ENCODE data around the gene SLC16A9. TPM values are rescaled to one million over a fixed set of nuclear protein-coding genes. Genes with fewer than 3 reads are reported as not detected.

Gene SLC16A9
- total and polyA plus RNA-seq, 2 experiments from 2014 or later: not detected

- Histone ChIP-seq H4K20me1 (ENCODE audit: insufficient read depth) (no peaks in the 10 kb centered on the region), H3K4me1 (ENCODE audit: insufficient read depth) (no peaks in the 10 kb centered on the region), H3K36me3 (ENCODE audit: low read depth) (no peaks in the 10 kb centered on the region), H3K4me3 (no peak overlapping the region), H3K79me2 (ENCODE audit: insufficient read depth) (no peaks in the 10 kb centered on the region), H3K9ac (no peak overlapping the region), H3K9me2 (ENCODE audit: insufficient read depth) (no peaks in the 10 kb centered on the region), H3F3A (ENCODE audit: insufficient read depth) (no peaks in the 10 kb centered on the region), H3K27me3 (replicated peaks; ENCODE audit: insufficient read depth) (no peaks in the 10 kb centered on the region; the same call in 1 of the 2 replicates), H3K27ac (no peak overlapping the region), H2AFZ (no peak overlapping the region), H3K9me3 (ENCODE audit: low read depth) (no peaks in the 10 kb centered on the region), H3K4me2 (ENCODE audit: unreplicated experiment) (no peak overlapping the region)
- in situ Hi-C loops (cut with MboI): loop anchor here (25.0 kb wide), 2 partner anchors 403 to 803 kb away; no protein-coding TSS in a partner anchor
- DNase-seq: no peak
- TF ChIP-seq EZH2phosphoT487 (IDR thresholded peaks at IDR 0.05; ENCODE audit: insufficient read depth, low read depth): no peak
- TF ChIP-seq EZH2 (IDR thresholded peaks at IDR 0.05; ENCODE audit: insufficient read depth, poor library complexity, severe bottlenecking): no peak
- whole genome bisulfite sequencing, 2 experiments (ENCODE audit: low coverage in 1 of 2, low lambda C conversion rate in 2 of 2, missing lambda C conversion rate in 2 of 2): 58 to 70% methylated on average over 2 of the region's 2 CpGs
Measured at GRCh38 chr10:59634102-59634501, 75.5 kb downstream of the SLC16A9 start.

GRCh38 chr10:59633063-59633462 is 76.6 kb downstream of the SLC16A9 start:
- H3K27me3 ChIP-seq (replicated peaks; ENCODE audit: insufficient read depth): no peaks in the 10 kb centered on the region; the same call in 1 of the 2 replicates
- no peak overlapping the region for H3K4me2 ChIP-seq (ENCODE audit: unreplicated experiment)
- TF ChIP-seq EZH2phosphoT487 (IDR thresholded peaks at IDR 0.05; ENCODE audit: insufficient read depth, low read depth) (no peak), EZH2 (IDR thresholded peaks at IDR 0.05; ENCODE audit: insufficient read depth, poor library complexity, severe bottlenecking) (no peak)
- H3K4me1 ChIP-seq (ENCODE audit: insufficient read depth): no peaks in the 10 kb centered on the region
- H3F3A ChIP-seq (ENCODE audit: insufficient read depth): no peaks in the 10 kb centered on the region
- WGBS, 2 experiments (ENCODE audit: low coverage in 1 of 2, low lambda C conversion rate in 2 of 2, missing lambda C conversion rate in 2 of 2): 23 to 41% methylated on average over 2 of the region's 2 CpGs
- no peak overlapping the region for H2AFZ ChIP-seq
- no peak overlapping the region for H3K27ac ChIP-seq
- no peaks in the 10 kb centered on the region for H4K20me1 ChIP-seq (ENCODE audit: insufficient read depth)
- no peak overlapping the region for H3K4me3 ChIP-seq
- DNase-seq: no peak
- H3K9ac ChIP-seq: no peak overlapping the region
- H3K79me2 ChIP-seq (ENCODE audit: insufficient read depth): no peaks in the 10 kb centered on the region
- H3K9me3 ChIP-seq (ENCODE audit: low read depth): no peaks in the 10 kb centered on the region
- no peaks in the 10 kb centered on the region for H3K9me2 ChIP-seq (ENCODE audit: insufficient read depth)
- in situ Hi-C loops (cut with MboI): loop anchor here (25.0 kb wide), 2 partner anchors 404 to 804 kb away; no protein-coding TSS in a partner anchor
- no peaks in the 10 kb centered on the region for H3K36me3 ChIP-seq (ENCODE audit: low read depth)

GRCh38 chr10:59631882-59632807 is 77.5 kb downstream of the SLC16A9 start:
- peak; percentile 7 for DNase-seq
- no peak overlapping the region for H3K4me3 ChIP-seq
- no peak overlapping the region for H3K9ac ChIP-seq
- H3K9me2 ChIP-seq (ENCODE audit: insufficient read depth): no peaks in the 10 kb centered on the region
- in situ Hi-C loops (cut with MboI): loop anchor here (25.0 kb wide), 2 partner anchors 405 to 805 kb away; no protein-coding TSS in a partner anchor
- no peak overlapping the region for H2AFZ ChIP-seq
- no peak overlapping the region for H3K27ac ChIP-seq
- H4K20me1 ChIP-seq (ENCODE audit: insufficient read depth): no peaks in the 10 kb centered on the region
- no peak overlapping the region for H3K4me2 ChIP-seq (ENCODE audit: unreplicated experiment)
- H3K79me2 ChIP-seq (ENCODE audit: insufficient read depth): no peaks in the 10 kb centered on the region
- H3K27me3 ChIP-seq (replicated peaks; ENCODE audit: insufficient read depth): no peaks in the 10 kb centered on the region; the same call in 1 of the 2 replicates
- no peaks in the 10 kb centered on the region for H3K4me1 ChIP-seq (ENCODE audit: insufficient read depth)
- WGBS, 2 experiments (ENCODE audit: low coverage in 1 of 2, low lambda C conversion rate in 2 of 2, missing lambda C conversion rate in 2 of 2): 49 to 66% methylated on average over 4 of the region's 4 CpGs
- no peak for TF ChIP-seq EZH2 (IDR thresholded peaks at IDR 0.05; ENCODE audit: insufficient read depth, poor library complexity, severe bottlenecking)
- no peak for TF ChIP-seq EZH2phosphoT487 (IDR thresholded peaks at IDR 0.05; ENCODE audit: insufficient read depth, low read depth)
- no peaks in the 10 kb centered on the region for H3F3A ChIP-seq (ENCODE audit: insufficient read depth)
- H3K9me3 ChIP-seq (ENCODE audit: low read depth): no peaks in the 10 kb centered on the region
- H3K36me3 ChIP-seq (ENCODE audit: low read depth): no peaks in the 10 kb centered on the region

GRCh38 chr10:59631237-59631636 is 78.4 kb downstream of the SLC16A9 start:
- Histone ChIP-seq H4K20me1 (ENCODE audit: insufficient read depth) (no peaks in the 10 kb centered on the region), H3F3A (ENCODE audit: insufficient read depth) (no peaks in the 10 kb centered on the region), H3K4me2 (ENCODE audit: unreplicated experiment) (no peak overlapping the region), H3K9me3 (ENCODE audit: low read depth) (no peaks in the 10 kb centered on the region), H3K27ac (no peak overlapping the region), H3K36me3 (ENCODE audit: low read depth) (no peaks in the 10 kb centered on the region), H2AFZ (no peak overlapping the region), H3K9me2 (ENCODE audit: insufficient read depth) (no peaks in the 10 kb centered on the region), H3K79me2 (ENCODE audit: insufficient read depth) (no peaks in the 10 kb centered on the region), H3K4me3 (no peak overlapping the region), H3K4me1 (ENCODE audit: insufficient read depth) (no peaks in the 10 kb centered on the region), H3K27me3 (replicated peaks; ENCODE audit: insufficient read depth) (no peaks in the 10 kb centered on the region; the same call in 1 of the 2 replicates), H3K9ac (no peak overlapping the region)
- in situ Hi-C loops (cut with MboI): loop anchor here (25.0 kb wide), 2 partner anchors 406 to 806 kb away; no protein-coding TSS in a partner anchor
- no peak for TF ChIP-seq EZH2 (IDR thresholded peaks at IDR 0.05; ENCODE audit: insufficient read depth, poor library complexity, severe bottlenecking)
- TF ChIP-seq EZH2phosphoT487 (IDR thresholded peaks at IDR 0.05; ENCODE audit: insufficient read depth, low read depth): no peak
- DNase-seq: no peak

Measured in GM23248 (cell line).